CD8-positive, alpha-beta memory T cell (primary cell): Measurements from ENCODE around the gene SCRN2. TPM values are rescaled to one million over a fixed set of nuclear protein-coding genes. Genes with fewer than 3 reads are reported as not detected.

Experiments used
- CTCF ChIA-PET: fragments of 350-600 bp; sonication (Branson Sonifier 250); formaldehyde crosslinking; loops from one replicate; lab custom pipeline; 2021; ENCODE audit warnings: antibody characterized with exemption; lab: Charles Lee
- POLR2A ChIA-PET: fragments of 350-600 bp; sonication (Branson Sonifier 250); formaldehyde crosslinking; loops from one replicate; lab custom pipeline; 2021; ENCODE audit warnings: antibody characterized with exemption; lab: Charles Lee
- DNase-seq, 5 donors: peaks; one replicate each; pipeline versions ENCODE4 v3.0.0 to v3.0.0-alpha.2; 2020 to 2022; ENCODE audit warnings: mixed read lengths in 1 of 5
- H3K27ac ChIP-seq: one replicate; pipeline ENCODE4 v1.7.0; 2013; ENCODE audit warnings: low read depth, mild to moderate bottlenecking, low read length, moderate library complexity
- H3K27me3 ChIP-seq: 2 replicates; pipeline ENCODE4 v1.7.0; 2013; ENCODE audit warnings: low read length, mild to moderate bottlenecking; ENCODE audit not compliant: insufficient read depth, poor library complexity, severe bottlenecking
- H3K36me3 ChIP-seq: 2 replicates; pipeline ENCODE4 v1.7.0; 2013; ENCODE audit warnings: mild to moderate bottlenecking, low read length, moderate library complexity; ENCODE audit not compliant: insufficient read depth
- H3K4me1 ChIP-seq: 2 replicates; pipeline ENCODE4 v1.7.0; 2013; ENCODE audit warnings: mild to moderate bottlenecking, low read length, moderate library complexity; ENCODE audit not compliant: insufficient read depth
- H3K4me3 ChIP-seq: 2 replicates; pipeline ENCODE4 v1.7.0; 2013; ENCODE audit warnings: mild to moderate bottlenecking, low read length
- H3K9me3 ChIP-seq: 2 replicates; pipeline ENCODE4 v1.7.0; 2013; ENCODE audit warnings: mild to moderate bottlenecking, low read length
- H3K27ac Mint-ChIP-seq, 8 donors: one replicate each; pipeline ENCODE4 v1.8.0; 2020 to 2021; ENCODE audit warnings: mixed read lengths in 8 of 8, mild to moderate bottlenecking in 6 of 8, inconsistent platforms in 3 of 8, moderate library complexity in 3 of 8
- H3K27me3 Mint-ChIP-seq, 2 donors: one replicate each; pipeline ENCODE4 v1.8.0; 2020 to 2021; ENCODE audit warnings: mixed read lengths in 2 of 2, mild to moderate bottlenecking in 1 of 2, moderate library complexity in 1 of 2
- H3K36me3 Mint-ChIP-seq, 3 donors: one replicate each; pipeline ENCODE4 v1.8.0; 2020 to 2021; ENCODE audit warnings: mixed read lengths in 3 of 3, inconsistent platforms in 1 of 3, mild to moderate bottlenecking in 1 of 3
- H3K4me1 Mint-ChIP-seq, 3 donors: one replicate each; pipeline ENCODE4 v1.8.0; 2020 to 2021; ENCODE audit warnings: mixed read lengths in 3 of 3, inconsistent platforms in 1 of 3, mild to moderate bottlenecking in 1 of 3
- H3K4me3 Mint-ChIP-seq, 7 donors: one replicate each; pipeline ENCODE4 v1.8.0; 2020 to 2021; ENCODE audit warnings: mixed read lengths in 7 of 7, mild to moderate bottlenecking in 6 of 7, moderate library complexity in 4 of 7, inconsistent platforms in 2 of 7
- H3K9me3 Mint-ChIP-seq, 5 donors: one replicate each; pipeline ENCODE4 v1.8.0; 2020 to 2022; ENCODE audit warnings: mixed read lengths in 5 of 5, mild to moderate bottlenecking in 3 of 5, moderate library complexity in 2 of 5, inconsistent platforms in 1 of 5
- polyA plus RNA-seq: library from polyadenylated mRNA; unstranded; fragments of 300-500 nt; fragmentation: Illumina TruSeq; gene quantifications from one replicate; pipeline ENCODE4 v1.2.3, GENCODE V29; 2021
- total RNA-seq, 2 experiments: library from RNA; stranded (reverse); gene quantifications; one replicate each; pipeline ENCODE4 v1.2.3, GENCODE V29; 2021

Gene SCRN2
- total and polyA plus RNA-seq, 3 experiments from 2014 or later: 17.2 to 18.0 (median 17.3) TPM

DNA sequence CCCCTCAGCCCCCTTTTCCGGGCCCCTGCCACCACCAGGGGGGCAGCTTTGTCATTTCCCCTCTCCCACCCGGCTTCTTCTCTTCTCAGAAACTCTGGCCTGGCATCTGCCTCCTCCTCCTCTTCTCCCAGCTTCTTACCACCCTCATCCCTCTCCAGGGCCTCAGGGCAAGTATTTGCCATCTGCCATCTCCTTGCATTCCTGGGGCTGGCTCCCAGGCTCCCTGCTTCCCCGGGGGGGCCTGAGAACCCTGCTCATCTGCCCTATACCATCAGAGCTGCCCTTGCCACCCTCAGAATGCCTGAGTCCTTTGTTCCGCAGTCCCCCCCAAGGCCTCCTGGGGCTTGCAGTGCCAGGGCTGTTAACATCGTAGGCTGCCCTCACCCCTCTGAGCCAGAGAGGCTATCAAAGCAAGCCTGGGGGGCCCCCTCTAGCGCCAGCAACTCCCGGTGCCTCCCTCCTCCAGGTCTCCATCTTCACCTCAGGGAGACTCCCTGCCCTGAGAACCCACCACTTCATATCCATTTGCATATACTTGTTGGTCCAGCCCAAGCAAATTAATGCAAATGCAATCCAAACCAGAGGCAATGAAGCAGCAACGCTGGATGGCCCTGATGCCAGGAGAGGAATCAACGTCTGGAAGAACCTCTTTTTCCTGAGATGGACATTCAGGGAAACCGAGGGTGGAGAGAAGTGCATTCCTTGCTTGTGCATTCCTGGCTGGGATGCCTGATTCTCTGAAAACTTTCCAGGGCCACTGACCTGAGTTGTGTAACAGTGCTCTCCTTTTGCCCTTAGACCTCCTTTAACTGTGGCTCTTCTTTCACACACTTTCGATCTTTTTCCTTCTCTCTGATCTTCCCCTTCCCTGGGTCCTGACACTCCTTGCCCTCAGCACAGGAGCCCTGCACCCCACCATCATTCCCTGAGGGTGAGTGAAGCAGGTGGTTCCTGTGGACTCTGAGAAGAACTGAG is 34.2 kb upstream of the SCRN2 start:
- Mint-ChIP-seq H3K27me3 (peaks cover 35 to 73% of the 10 kb centered on the region in 2 donors), H3K4me3 (no peak overlapping the region), H3K27ac (no peak overlapping the region), H3K9me3 (peaks cover 0 to 2% (median 0%) of the 10 kb centered on the region in 5 donors), H3K4me1 (peaks cover 0 to 3% (median 0%) of the 10 kb centered on the region in 3 donors), H3K36me3 (no peaks in the 10 kb centered on the region)
- Histone ChIP-seq H3K4me3 (no peak overlapping the region), H3K27ac (no peak overlapping the region), H3K36me3 (no peaks in the 10 kb centered on the region), H3K9me3 (no peaks in the 10 kb centered on the region), H3K4me1 (no peaks in the 10 kb centered on the region), H3K27me3 (peaks cover 17% of the 10 kb centered on the region)
- no peak for DNase-seq
- ChIA-PET CTCF (interaction anchor here (1.4 kb wide), 1 partner anchor 34 kb away, joined by 3 read pairs; no protein-coding TSS in a partner anchor), POLR2A (no interaction called here)

- DNase-seq: no peak
- H3K27me3 Mint-ChIP-seq: peaks cover 37 to 77% of the 10 kb centered on the region in 2 donors
- Histone ChIP-seq H3K4me1 (no peaks in the 10 kb centered on the region), H3K4me3 (no peak overlapping the region), H3K27me3 (peaks cover 17% of the 10 kb centered on the region), H3K27ac (no peak overlapping the region), H3K9me3 (no peaks in the 10 kb centered on the region), H3K36me3 (no peaks in the 10 kb centered on the region)
- no peaks in the 10 kb centered on the region for H3K4me1 Mint-ChIP-seq
- H3K36me3 Mint-ChIP-seq: no peaks in the 10 kb centered on the region
- H3K27ac Mint-ChIP-seq: peak overlapping the region in 1 of 8 donors; percentile 17
- peaks cover 0 to 2% (median 0%) of the 10 kb centered on the region in 5 donors for H3K9me3 Mint-ChIP-seq
- POLR2A ChIA-PET: no interaction called here
- CTCF ChIA-PET: no interaction called here
- no peak overlapping the region for H3K4me3 Mint-ChIP-seq
Observed at GRCh38 chr17:47873200-47874090, 32.4 kb upstream of the SCRN2 start.

- no peak overlapping the region for H3K27ac Mint-ChIP-seq
- H3K27me3 ChIP-seq: peaks cover 17% of the 10 kb centered on the region
- ChIA-PET POLR2A (no interaction called here), CTCF (no interaction called here)
- no peak overlapping the region for H3K27ac ChIP-seq
- no peak overlapping the region for H3K4me3 ChIP-seq
- H3K4me3 Mint-ChIP-seq: no peak overlapping the region
- no peaks in the 10 kb centered on the region for H3K9me3 ChIP-seq
- DNase-seq: no peak
- no peaks in the 10 kb centered on the region for H3K4me1 ChIP-seq
- H3K9me3 Mint-ChIP-seq: no peaks in the 10 kb centered on the region
- H3K4me1 Mint-ChIP-seq: no peaks in the 10 kb centered on the region
- peaks cover 33 to 77% of the 10 kb centered on the region in 2 donors for H3K27me3 Mint-ChIP-seq
- H3K36me3 Mint-ChIP-seq: no peaks in the 10 kb centered on the region
- no peaks in the 10 kb centered on the region for H3K36me3 ChIP-seq
Observed at GRCh38 chr17:47872651-47873161, 31.6 kb upstream of the SCRN2 start.

- Mint-ChIP-seq H3K27ac (peak overlapping the region in 1 of 8 donors; percentile 43), H3K4me3 (no peak overlapping the region), H3K27me3 (peaks cover 33 to 76% of the 10 kb centered on the region in 2 donors), H3K4me1 (no peaks in the 10 kb centered on the region), H3K36me3 (no peaks in the 10 kb centered on the region), H3K9me3 (no peaks in the 10 kb centered on the region)
- Histone ChIP-seq H3K27ac (no peak overlapping the region), H3K4me1 (no peaks in the 10 kb centered on the region), H3K4me3 (no peak overlapping the region), H3K9me3 (no peaks in the 10 kb centered on the region), H3K36me3 (no peaks in the 10 kb centered on the region), H3K27me3 (peaks cover 17% of the 10 kb centered on the region)
- no peak for DNase-seq
- ChIA-PET CTCF (no interaction called here), POLR2A (no interaction called here)
Observed at GRCh38 chr17:47872019-47872650, 31.1 kb upstream of the SCRN2 start.

- peak overlapping the region in 1 of 8 donors; percentile 17 for H3K27ac Mint-ChIP-seq
- ChIA-PET POLR2A (no interaction called here), CTCF (interaction anchor here (1.4 kb wide), 1 partner anchor 100 kb away, joined by 3 read pairs; the partner anchor contains the start of gene CDK5RAP3)
- no peak overlapping the region for H3K4me3 ChIP-seq
- peaks cover 33 to 78% of the 10 kb centered on the region in 2 donors for H3K27me3 Mint-ChIP-seq
- H3K9me3 ChIP-seq: no peaks in the 10 kb centered on the region
- H3K9me3 Mint-ChIP-seq: no peaks in the 10 kb centered on the region
- no peaks in the 10 kb centered on the region for H3K4me1 Mint-ChIP-seq
- no peaks in the 10 kb centered on the region for H3K36me3 ChIP-seq
- H3K27ac ChIP-seq: no peak overlapping the region
- no peaks in the 10 kb centered on the region for H3K36me3 Mint-ChIP-seq
- no peak for DNase-seq
- peaks cover 17% of the 10 kb centered on the region for H3K27me3 ChIP-seq
- no peaks in the 10 kb centered on the region for H3K4me1 ChIP-seq
- no peak overlapping the region for H3K4me3 Mint-ChIP-seq
Observed at GRCh38 chr17:47871048-47871447, 30.0 kb upstream of the SCRN2 start.

DNA sequence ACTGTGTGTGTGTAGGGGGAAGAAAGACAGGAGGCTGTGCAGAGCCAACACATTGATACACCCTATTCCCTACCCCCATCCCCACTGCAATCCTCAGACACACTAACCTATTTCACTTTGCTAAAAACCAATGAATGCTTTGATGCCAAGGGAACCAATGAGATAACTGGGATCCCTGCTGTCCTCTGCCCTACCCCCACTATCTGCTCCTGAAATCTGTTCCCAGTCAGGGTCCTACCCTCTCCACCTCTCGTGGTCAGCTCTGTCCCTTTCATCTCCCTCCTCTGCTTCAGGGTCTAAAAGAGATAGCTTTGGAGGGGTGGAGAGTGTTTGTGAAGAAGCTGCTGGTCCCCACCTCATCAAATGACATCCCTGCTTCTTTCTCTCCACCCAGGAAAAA is 29.0 kb upstream of the SCRN2 start:
- Histone ChIP-seq H3K27ac (no peak overlapping the region), H3K4me3 (no peak overlapping the region), H3K9me3 (no peaks in the 10 kb centered on the region), H3K36me3 (no peaks in the 10 kb centered on the region), H3K4me1 (peaks cover 4% of the 10 kb centered on the region), H3K27me3 (peaks cover 17% of the 10 kb centered on the region)
- no peak for DNase-seq
- Mint-ChIP-seq H3K9me3 (no peaks in the 10 kb centered on the region), H3K27ac (no peak overlapping the region), H3K4me3 (no peak overlapping the region), H3K4me1 (no peaks in the 10 kb centered on the region), H3K36me3 (no peaks in the 10 kb centered on the region), H3K27me3 (peaks cover 31 to 73% of the 10 kb centered on the region in 2 donors)
- ChIA-PET CTCF (interaction anchor here (1.4 kb wide), 1 partner anchor 101 kb away, joined by 3 read pairs; the partner anchor contains the start of gene CDK5RAP3), POLR2A (no interaction called here)

DNA sequence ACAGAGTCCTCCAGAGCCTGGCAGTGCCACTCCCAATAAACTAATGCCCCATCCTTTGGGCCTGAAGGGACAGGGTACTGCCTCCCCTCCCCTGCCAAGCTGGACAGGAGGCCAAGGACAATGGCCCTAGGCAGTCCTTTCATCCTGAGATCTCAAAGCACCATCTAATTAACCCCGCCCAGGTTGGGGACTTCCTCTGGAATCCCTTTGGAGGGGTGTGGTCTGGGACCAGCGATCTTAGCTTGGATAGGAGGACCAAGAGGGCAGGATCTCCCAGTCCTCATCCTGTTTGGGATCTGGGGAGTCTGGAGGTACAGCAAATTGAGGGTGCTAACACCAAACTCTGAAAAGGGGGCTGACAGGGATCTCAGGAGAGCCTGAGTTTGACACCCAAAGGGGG is 28.0 kb upstream of the SCRN2 start:
- Mint-ChIP-seq H3K9me3 (no peaks in the 10 kb centered on the region), H3K4me1 (peaks cover 0 to 3% (median 0%) of the 10 kb centered on the region in 3 donors), H3K4me3 (no peak overlapping the region), H3K36me3 (peaks cover 0 to under 1% (median 0%) of the 10 kb centered on the region in 3 donors), H3K27me3 (peaks cover 28 to 67% of the 10 kb centered on the region in 2 donors), H3K27ac (no peak overlapping the region)
- Histone ChIP-seq H3K27ac (no peak overlapping the region), H3K4me3 (no peak overlapping the region), H3K9me3 (no peaks in the 10 kb centered on the region), H3K36me3 (no peaks in the 10 kb centered on the region), H3K4me1 (peaks cover 11% of the 10 kb centered on the region), H3K27me3 (peaks cover 17% of the 10 kb centered on the region)
- DNase-seq: no peak
- ChIA-PET POLR2A (no interaction called here), CTCF (interaction anchor here (1.2 to 1.5 kb wide), 2 partner anchors 21 to 28 kb away, joined by 3 to 5 read pairs; partner anchors contain the start of gene SCRN2)
